HepG2 (cell line): ENCODE data around the gene TRIM59.

Source experiments
- CENPX ChIP-seq: sonication (generic); formaldehyde crosslinking; IDR thresholded peaks from 2 replicates; pipeline ENCODE4 v1.9.0; 2021; ENCODE audit warnings: mild to moderate bottlenecking, missing genetic modification reagents, moderate library complexity
- RBM22 ChIP-seq: fragments of 200-400 bp; formaldehyde crosslinking; optimal IDR thresholded peaks from 2 replicates; pipeline ENCODE3; 2017; ENCODE audit warnings: mild to moderate bottlenecking, low read length, moderate library complexity
- TBP ChIP-seq: sonication (generic); formaldehyde crosslinking; IDR thresholded peaks from 2 replicates; pipeline ENCODE4 v1.5.0; 2020; ENCODE audit warnings: missing genetic modification reagents
- ZNF326 ChIP-seq: sonication (generic); formaldehyde crosslinking; IDR thresholded peaks from 2 replicates; pipeline ENCODE4 v1.4.0; 2020; ENCODE audit warnings: missing genetic modification reagents, borderline replicate concordance
- ZNF431 ChIP-seq: sonication (generic); formaldehyde crosslinking; IDR thresholded peaks from 2 replicates; pipeline ENCODE4 v1.9.0; 2022; ENCODE audit warnings: missing genetic modification reagents, low read depth, mild to moderate bottlenecking, borderline replicate concordance
- ZNF598 ChIP-seq: sonication (generic); formaldehyde crosslinking; IDR thresholded peaks from 2 replicates; pipeline ENCODE4 v1.5.1; 2020; ENCODE audit warnings: mild to moderate bottlenecking, missing genetic modification reagents, borderline replicate concordance
- ZNF616 ChIP-seq: sonication (generic); formaldehyde crosslinking; IDR thresholded peaks from 2 replicates; pipeline ENCODE4 v1.5.0; 2020; ENCODE audit warnings: low read depth, mild to moderate bottlenecking, missing genetic modification reagents
- ZNF709 ChIP-seq: sonication (generic); formaldehyde crosslinking; IDR thresholded peaks from 2 replicates; pipeline ENCODE4 v1.5.0; 2020; ENCODE audit warnings: mild to moderate bottlenecking, missing genetic modification reagents
- TF ChIP-seq, protein P1 (sequence below): IDR thresholded peaks from 2 replicates; pipeline ENCODE4 v1.6.1; 2016; ENCODE audit warnings: missing compliant biosample characterization, missing genetic modification reagents, borderline replicate concordance
- TF ChIP-seq, protein P2 (sequence below): sonication (generic); formaldehyde crosslinking; IDR thresholded peaks from 2 replicates; pipeline ENCODE4 v1.4.0; 2020; ENCODE audit warnings: missing genetic modification reagents

DNA sequence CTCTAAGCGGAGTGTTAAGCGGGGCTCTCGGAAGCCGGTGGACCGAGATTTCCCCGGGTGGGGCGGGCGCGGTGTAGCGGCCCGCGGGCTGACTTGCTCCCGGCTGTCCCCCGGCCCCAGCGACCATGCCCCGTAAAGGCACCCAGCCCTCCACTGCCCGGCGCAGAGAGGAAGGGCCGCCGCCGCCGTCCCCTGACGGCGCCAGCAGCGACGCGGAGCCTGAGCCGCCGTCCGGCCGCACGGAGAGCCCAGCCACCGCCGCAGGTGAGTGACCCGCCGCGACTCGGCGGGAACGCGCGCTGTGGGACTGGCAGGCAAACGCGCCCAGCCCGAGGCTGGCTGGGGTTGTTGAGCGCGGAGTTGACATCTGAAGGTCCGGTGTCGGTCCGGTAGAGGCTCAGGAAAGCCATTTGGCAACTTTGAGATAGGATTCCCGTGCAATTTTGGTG is 48.9 kb downstream of the TRIM59 start:
- TF ChIP-seq, protein P1, sequence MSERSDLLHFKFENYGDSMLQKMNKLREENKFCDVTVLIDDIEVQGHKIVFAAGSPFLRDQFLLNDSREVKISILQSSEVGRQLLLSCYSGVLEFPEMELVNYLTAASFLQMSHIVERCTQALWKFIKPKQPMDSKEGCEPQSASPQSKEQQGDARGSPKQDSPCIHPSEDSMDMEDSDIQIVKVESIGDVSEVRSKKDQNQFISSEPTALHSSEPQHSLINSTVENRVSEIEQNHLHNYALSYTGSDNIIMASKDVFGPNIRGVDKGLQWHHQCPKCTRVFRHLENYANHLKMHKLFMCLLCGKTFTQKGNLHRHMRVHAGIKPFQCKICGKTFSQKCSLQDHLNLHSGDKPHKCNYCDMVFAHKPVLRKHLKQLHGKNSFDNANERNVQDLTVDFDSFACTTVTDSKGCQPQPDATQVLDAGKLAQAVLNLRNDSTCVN (CRISPR knock-in tag): no peak
- 0 out of 2 replicates have a peak, but pooled peaks have one; percentile 12 for TF ChIP-seq ZNF709 (CRISPR knock-in tag)
- TF ChIP-seq, protein P2, sequence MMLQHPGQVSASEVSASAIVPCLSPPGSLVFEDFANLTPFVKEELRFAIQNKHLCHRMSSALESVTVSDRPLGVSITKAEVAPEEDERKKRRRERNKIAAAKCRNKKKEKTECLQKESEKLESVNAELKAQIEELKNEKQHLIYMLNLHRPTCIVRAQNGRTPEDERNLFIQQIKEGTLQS (CRISPR knock-in tag): no peak
- no peak for TF ChIP-seq ZNF326 (CRISPR knock-in tag)
- no peak for TF ChIP-seq ZNF431 (CRISPR knock-in tag)
- TF ChIP-seq TBP (CRISPR knock-in tag): no peak
- no peak for TF ChIP-seq CENPX (CRISPR knock-in tag)
- TF ChIP-seq RBM22: no peak
- no peak for TF ChIP-seq ZNF616 (CRISPR knock-in tag)
- no peak for TF ChIP-seq ZNF598 (CRISPR knock-in tag)
